MCF 10A (cell line): ENCODE data around the gene STAU1. TPM values are rescaled to one million over a fixed set of nuclear protein-coding genes. Genes with fewer than 3 reads are reported as not detected.

Experiments used
- BruUV-seq: library from RNA; stranded (reverse); fragments of 400-500 nt; replicated peaks from 2 replicates; lab custom pipeline; 2021; lab: Mats Ljungman, UMichigan
- CTCF ChIA-PET: fragments of 300-600 bp; sonication (Branson Sonifier 250); formaldehyde crosslinking; extraction: SDS; loops from one replicate; lab custom pipeline; 2021; ENCODE audit warnings: antibody characterized with exemption, inconsistent platforms; lab: Yijun Ruan, JAX
- POLR2A ChIA-PET: fragments of 300-600, 350-650 bp; sonication (Branson Sonifier 250); formaldehyde crosslinking; extraction: SDS; loops from one replicate; lab custom pipeline; 2020; ENCODE audit warnings: antibody characterized with exemption, inconsistent platforms; lab: Yijun Ruan, JAX
- DNase-seq: peaks from one replicate; pipeline ENCODE4 v3.0.0-alpha.2; 2018; ENCODE audit not compliant: unreplicated experiment
- H3K27ac Mint-ChIP-seq: one replicate; pipeline ENCODE4 v1.8.0; 2022; ENCODE audit warnings: mild to moderate bottlenecking, low read depth, mixed read lengths; ENCODE audit not compliant: unreplicated experiment
- H3K27me3 Mint-ChIP-seq: one replicate; pipeline ENCODE4 v1.8.0; 2022; ENCODE audit warnings: mixed read lengths; ENCODE audit not compliant: insufficient read depth, unreplicated experiment
- H3K36me3 Mint-ChIP-seq: one replicate; pipeline ENCODE4 v1.8.0; 2022; ENCODE audit warnings: mild to moderate bottlenecking, moderate library complexity, mixed read lengths; ENCODE audit not compliant: insufficient read depth, unreplicated experiment
- H3K4me1 Mint-ChIP-seq: one replicate; pipeline ENCODE4 v1.8.0; 2022; ENCODE audit warnings: mixed read lengths; ENCODE audit not compliant: insufficient read depth, unreplicated experiment
- H3K4me3 Mint-ChIP-seq: one replicate; pipeline ENCODE4 v1.8.0; 2022; ENCODE audit warnings: mild to moderate bottlenecking, moderate library complexity, mixed read lengths; ENCODE audit not compliant: unreplicated experiment
- H3K9me3 Mint-ChIP-seq: one replicate; pipeline ENCODE4 v1.8.0; 2022; ENCODE audit warnings: mixed read lengths; ENCODE audit not compliant: unreplicated experiment
- CTCF ChIP-seq: fragments of 200-600 bp; IDR thresholded peaks from one replicate; pipeline ENCODE4 v1.8.0; 2022; ENCODE audit warnings: antibody characterized with exemption, mild to moderate bottlenecking; ENCODE audit not compliant: unreplicated experiment
- intact Hi-C: fragments of 100-400 bp; cut with micrococcal nuclease; formaldehyde crosslinking; loops from 2 replicates; pipeline ENCODE4 v1.14.1; 2022
- total RNA-seq: library from RNA; stranded (reverse); gene quantifications from 2 replicates; pipeline ENCODE4 v1.2.3, GENCODE V29; 2022

The STAU1 gene
- total RNA-seq, 1 experiment from 2014 or later, result 110 TPM

- Mint-ChIP-seq H3K27ac (no peak overlapping the region), H3K4me3 (no peak overlapping the region), H3K27me3 (no peaks in the 10 kb centered on the region), H3K9me3 (no peaks in the 10 kb centered on the region), H3K4me1 (peaks cover 6% of the 10 kb centered on the region), H3K36me3 (peaks cover 40% of the 10 kb centered on the region)
- DNase-seq, result no peak
- no TSS peak for BruUV-seq
- intact Hi-C loops, result loop anchor here (1.0 to 5.0 kb wide), 2 partner anchors 84 to 189 kb away; no protein-coding TSS in a partner anchor
- ChIA-PET CTCF (interaction anchor here (0.6 to 8.4 kb wide), 26 partner anchors 8 to 401 kb away, joined by 3 to 173 read pairs (median 6); partner anchors contain the start of gene DDX27), POLR2A (interaction anchor here (0.7 to 2.1 kb wide), 5 partner anchors 33 to 138 kb away, joined by 3 to 19 read pairs (median 3); no protein-coding TSS in a partner anchor)
- TF ChIP-seq CTCF, result no peak
Measured at GRCh38 chr20:49133571-49133970, 54.6 kb downstream of the STAU1 start.

- intact Hi-C loops, result loop anchor here (1.0 to 5.0 kb wide), 2 partner anchors 84 to 189 kb away; no protein-coding TSS in a partner anchor
- CTCF ChIA-PET, result interaction anchor here (0.6 to 8.4 kb wide), 42 partner anchors 8 to 633 kb away, joined by 3 to 173 read pairs (median 5); partner anchors contain the start of gene DDX27
- H3K27ac Mint-ChIP-seq, result no peak overlapping the region
- H3K27me3 Mint-ChIP-seq, result no peaks in the 10 kb centered on the region
- H3K4me3 Mint-ChIP-seq, result no peak overlapping the region
- no peaks in the 10 kb centered on the region for H3K9me3 Mint-ChIP-seq
- POLR2A ChIA-PET, result interaction anchor here (0.6 to 2.1 kb wide), 7 partner anchors 34 to 138 kb away, joined by 3 to 19 read pairs (median 4); partner anchors contain the start of genes DDX27 and STAU1
- H3K36me3 Mint-ChIP-seq, result peaks cover 46% of the 10 kb centered on the region
- TF ChIP-seq CTCF, result peak; percentile 55
- no TSS peak for BruUV-seq
- peaks cover 6% of the 10 kb centered on the region for H3K4me1 Mint-ChIP-seq
- DNase-seq, result peak; percentile 79
Measured at GRCh38 chr20:49132995-49133478, 55.1 kb downstream of the STAU1 start.

GRCh38 chr20:49123982-49124381, 64.2 kb downstream of the STAU1 start:
- H3K27me3 Mint-ChIP-seq, result no peaks in the 10 kb centered on the region
- CTCF ChIA-PET, result interaction anchor here (1.6 to 2.1 kb wide), 2 partner anchors 9 to 92 kb away, joined by 11 to 15 read pairs; no protein-coding TSS in a partner anchor
- POLR2A ChIA-PET, result no interaction called here

More at GRCh38 chr20:49123982-49124381, 64.2 kb downstream of the STAU1 start:
- no peak overlapping the region for H3K4me3 Mint-ChIP-seq
- no peak for DNase-seq
- H3K36me3 Mint-ChIP-seq, result peaks cover 93% of the 10 kb centered on the region
- TF ChIP-seq CTCF, result no peak
- H3K4me1 Mint-ChIP-seq, result no peaks in the 10 kb centered on the region
- intact Hi-C loops, result no loop called here
- H3K27ac Mint-ChIP-seq, result no peak overlapping the region
- no TSS peak for BruUV-seq
- no peaks in the 10 kb centered on the region for H3K9me3 Mint-ChIP-seq
